ENCODE data around the gene SHISA7.
A peak's percentile ranks its signal among the peaks of the same experiment; 100 is the strongest.

The SHISA7 gene

DNA sequence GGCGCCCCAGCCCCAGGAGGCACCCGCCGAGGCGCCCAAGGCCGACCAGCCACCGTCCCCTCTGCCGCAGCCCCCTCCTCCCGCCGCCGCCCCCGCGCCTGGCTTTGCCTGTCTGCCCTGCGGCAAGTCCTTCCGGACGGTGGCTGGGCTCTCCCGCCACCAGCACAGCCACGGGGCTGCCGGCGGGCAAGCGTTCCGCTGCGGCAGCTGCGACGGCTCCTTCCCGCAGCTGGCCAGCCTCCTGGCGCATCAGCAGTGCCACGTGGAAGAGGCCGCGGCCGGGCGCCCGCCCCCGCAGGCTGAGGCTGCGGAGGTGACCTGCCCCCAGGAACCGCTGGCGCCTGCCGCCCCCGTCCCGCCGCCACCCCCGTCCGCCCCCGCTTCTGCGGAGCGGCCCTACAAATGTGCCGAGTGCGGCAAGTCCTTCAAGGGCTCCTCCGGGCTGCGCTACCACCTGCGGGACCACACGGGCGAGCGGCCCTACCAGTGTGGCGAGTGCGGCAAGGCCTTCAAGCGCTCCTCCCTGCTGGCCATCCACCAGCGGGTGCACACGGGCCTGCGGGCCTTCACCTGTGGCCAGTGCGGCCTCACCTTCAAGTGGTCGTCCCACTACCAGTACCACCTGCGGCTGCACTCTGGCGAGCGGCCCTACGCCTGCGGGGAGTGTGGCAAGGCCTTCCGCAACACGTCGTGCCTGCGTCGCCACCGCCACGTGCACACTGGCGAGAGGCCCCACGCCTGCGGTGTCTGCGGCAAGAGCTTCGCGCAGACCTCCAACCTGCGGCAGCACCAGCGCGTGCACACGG, 39.3 kb upstream of the SHISA7 start:
- DNase-seq (ENCODE audit: low read depth), result no peak

GRCh38 chr19:55481794-55482155, 38.7 kb upstream of the SHISA7 start:
- DNase-seq (ENCODE audit: low read depth), result no peak

GRCh38 chr19:55481148-55481793, 38.2 kb upstream of the SHISA7 start:
- no peak for DNase-seq (ENCODE audit: low read depth)

- DNase-seq (ENCODE audit: low read depth), result no peak
Observed at GRCh38 chr19:55479451-55480230, 36.5 kb upstream of the SHISA7 start.

- DNase-seq (ENCODE audit: low read depth), result no peak
Observed at GRCh38 chr19:55479045-55479444, 35.9 kb upstream of the SHISA7 start.

- DNase-seq (ENCODE audit: low read depth), result no peak
Observed at GRCh38 chr19:55478364-55478763, 35.3 kb upstream of the SHISA7 start.

DNA sequence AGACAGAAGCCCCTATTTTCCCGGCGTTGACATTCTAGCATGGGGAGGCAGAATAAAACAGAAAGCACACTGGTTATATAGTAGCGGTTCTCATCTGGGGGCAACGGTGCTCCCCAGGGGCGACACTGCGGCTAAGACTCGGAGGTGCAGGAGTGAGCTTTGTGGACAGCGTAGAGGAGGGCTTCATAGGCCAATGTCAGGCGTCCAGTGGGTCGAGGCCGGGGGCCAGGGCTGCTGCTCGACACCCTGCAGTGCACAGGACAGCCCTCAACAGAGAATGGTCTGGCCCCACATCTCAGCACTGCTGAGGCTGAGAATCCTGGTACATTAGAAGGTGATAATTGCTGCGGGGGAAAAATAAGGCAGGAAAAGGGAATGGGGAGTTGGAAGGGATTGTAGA, 34.8 kb upstream of the SHISA7 start:
- DNase-seq (ENCODE audit: low read depth), result no peak

DNA sequence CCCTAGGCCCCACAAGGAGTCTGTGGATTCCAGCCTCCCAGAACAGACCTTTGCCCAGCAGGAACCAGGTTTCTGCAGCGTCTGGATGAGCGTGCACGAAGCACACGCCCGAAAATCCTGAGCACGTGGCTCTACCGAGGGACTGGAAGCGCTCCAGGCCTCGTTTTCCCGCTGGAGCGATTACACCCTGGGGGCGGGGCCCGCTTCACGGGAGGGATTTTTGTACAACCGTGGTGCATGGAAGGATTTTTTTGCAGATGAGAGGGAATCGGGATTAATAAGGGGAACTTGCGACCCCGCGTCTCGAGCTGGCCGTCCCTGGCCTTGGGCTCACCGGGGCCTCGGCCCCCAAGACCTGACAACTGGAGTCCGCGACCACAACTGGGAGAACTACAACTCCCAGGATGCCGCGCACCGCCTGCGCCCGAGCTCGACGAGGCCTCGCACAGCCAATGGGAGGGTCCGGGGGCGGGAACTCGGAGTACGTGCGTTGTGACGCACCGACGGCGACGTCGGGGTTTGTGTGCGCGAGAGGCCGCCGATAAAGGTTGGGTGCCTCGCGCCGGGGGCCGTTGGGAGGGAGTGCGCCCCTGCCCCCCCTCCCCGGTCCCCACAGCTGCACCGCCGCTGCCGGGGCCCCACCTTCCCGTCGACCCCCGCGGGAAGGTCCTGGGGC, 33.1 kb upstream of the SHISA7 start, which contains the start of gene ZNF628:
Gene ZNF628, plus strand, starts transcription at position 518 of the 676 bp plus-strand sequence. CDS start 3,294 bp downstream, outside the sequence.
- peak; percentile 94 for DNase-seq (ENCODE audit: low read depth)

- DNase-seq (ENCODE audit: low read depth), result no peak
Observed at GRCh38 chr19:55474269-55475265, 31.5 kb upstream of the SHISA7 start.

DNA sequence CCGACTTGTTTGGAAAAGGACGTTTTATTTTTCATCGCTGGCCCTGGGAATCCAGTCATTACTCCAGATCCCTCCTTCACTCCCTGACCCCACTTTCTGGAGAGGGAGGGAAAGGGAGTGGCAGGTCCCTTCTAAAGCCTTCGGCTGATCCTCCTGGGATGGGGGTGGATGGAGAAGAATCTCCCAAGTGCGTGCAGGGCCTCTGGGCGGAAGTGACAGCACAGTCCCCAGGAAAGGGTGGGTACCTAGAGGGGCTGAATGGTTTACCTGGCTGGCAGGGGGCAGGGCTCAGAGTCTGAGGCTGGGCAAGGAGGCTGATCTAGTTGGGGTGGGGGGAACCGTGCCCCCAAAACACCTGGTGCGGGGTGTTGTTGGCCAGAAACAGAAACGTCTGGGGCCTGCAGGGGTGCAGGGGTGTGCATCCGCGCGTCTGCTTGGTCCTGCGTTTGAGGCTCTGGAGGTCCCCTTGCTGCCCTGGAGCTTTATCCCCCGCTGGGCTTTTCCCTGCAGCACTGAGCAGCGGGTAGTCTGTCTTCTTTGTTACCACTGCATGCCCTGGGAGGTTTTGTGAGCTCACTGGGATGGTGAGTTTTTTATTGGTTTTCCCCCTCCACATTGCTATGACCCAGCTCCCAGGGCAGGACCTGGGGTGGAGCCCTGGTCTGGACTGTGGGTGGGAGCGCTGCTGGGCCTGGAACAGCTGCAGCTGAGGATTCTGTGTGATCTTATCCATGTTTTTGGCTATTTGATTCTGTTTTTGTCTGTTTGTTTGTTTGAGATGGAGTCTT, 30.3 kb upstream of the SHISA7 start:
- no peak for DNase-seq (ENCODE audit: low read depth)

DNA sequence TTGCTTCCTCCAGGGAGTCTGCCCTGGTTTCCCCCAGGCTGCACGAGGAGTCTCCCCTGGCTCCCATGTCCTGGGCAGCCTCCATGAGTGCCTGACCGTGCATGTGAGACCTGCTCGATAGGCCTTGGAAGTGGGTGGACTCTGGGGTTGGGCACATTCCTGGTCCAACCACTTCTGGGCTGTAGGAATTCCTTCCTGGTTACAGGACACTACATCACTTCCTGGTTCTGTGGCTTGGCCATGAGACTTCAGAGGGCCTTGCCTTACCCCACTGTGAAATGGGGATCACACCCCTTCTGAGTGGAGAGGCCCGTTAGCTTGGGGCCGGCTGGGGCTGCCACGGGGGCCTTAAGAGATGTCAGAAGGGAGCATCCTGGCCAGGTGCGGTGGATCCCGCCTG, 29.4 kb upstream of the SHISA7 start:
- DNase-seq (ENCODE audit: low read depth), result no peak

- DNase-seq (ENCODE audit: low read depth), result no peak
Observed at GRCh38 chr19:55471266-55471665, 28.2 kb upstream of the SHISA7 start.

DNA sequence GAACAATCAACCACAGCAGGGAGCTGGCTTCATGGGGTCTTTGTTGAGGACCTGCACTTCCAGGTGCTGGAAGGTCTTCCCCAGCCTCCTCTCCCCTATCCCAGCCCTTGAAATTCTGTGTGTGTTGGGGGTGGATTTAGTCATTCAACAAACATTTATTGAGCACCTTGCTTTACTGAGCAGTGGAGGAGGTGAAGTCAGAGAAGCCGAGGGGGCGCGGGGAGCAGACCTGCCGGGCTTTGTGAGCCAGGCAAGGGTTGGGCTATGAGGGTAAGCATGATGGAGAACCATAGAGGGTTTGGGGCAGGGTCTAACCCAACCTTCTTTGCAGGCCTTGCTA, 24.9 kb upstream of the SHISA7 start:
- no peak for DNase-seq (ENCODE audit: low read depth)

DNA sequence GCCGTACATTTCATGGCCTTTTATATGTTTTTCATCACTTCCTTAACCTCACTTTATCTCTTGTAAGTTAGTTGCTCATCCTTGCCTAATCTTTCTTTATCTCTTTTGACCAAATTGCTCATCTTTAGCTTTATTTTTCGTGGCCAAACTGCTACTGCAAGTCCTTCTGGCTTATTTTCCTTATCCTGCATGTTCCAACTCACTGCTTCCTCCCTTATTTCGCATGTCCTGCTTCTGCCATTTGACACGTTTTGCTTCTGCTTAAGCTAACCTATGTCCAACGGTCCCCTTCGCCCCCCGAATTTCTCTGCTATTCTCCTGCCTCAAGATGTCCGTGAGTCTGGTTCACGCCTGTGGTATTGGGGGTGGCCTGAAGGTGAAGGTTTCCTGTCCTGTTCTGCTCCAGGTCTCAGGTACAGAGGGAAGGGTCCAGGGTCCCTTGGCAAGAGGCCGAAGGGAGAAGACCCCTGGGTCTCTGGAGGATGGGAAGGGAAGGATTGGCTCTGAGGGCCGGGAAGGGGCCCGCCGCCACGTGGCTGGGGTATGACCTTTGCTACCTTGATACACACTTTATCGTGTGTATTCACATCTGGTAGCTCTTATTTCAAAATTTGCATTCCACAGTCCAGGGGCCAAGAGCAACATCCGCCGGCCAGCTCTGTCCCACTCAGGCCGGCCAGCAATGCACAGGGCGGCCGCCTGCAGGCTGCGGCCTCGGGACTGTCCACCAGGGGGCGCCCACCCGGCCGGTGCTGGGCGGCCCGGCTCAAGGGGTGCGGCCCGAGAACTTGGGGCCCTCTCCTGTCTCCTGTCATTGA, 24.3 kb upstream of the SHISA7 start:
- DNase-seq (ENCODE audit: low read depth), result peak; percentile 47

- DNase-seq (ENCODE audit: low read depth), result no peak
Observed at GRCh38 chr19:55466241-55466614, 23.1 kb upstream of the SHISA7 start.

DNA sequence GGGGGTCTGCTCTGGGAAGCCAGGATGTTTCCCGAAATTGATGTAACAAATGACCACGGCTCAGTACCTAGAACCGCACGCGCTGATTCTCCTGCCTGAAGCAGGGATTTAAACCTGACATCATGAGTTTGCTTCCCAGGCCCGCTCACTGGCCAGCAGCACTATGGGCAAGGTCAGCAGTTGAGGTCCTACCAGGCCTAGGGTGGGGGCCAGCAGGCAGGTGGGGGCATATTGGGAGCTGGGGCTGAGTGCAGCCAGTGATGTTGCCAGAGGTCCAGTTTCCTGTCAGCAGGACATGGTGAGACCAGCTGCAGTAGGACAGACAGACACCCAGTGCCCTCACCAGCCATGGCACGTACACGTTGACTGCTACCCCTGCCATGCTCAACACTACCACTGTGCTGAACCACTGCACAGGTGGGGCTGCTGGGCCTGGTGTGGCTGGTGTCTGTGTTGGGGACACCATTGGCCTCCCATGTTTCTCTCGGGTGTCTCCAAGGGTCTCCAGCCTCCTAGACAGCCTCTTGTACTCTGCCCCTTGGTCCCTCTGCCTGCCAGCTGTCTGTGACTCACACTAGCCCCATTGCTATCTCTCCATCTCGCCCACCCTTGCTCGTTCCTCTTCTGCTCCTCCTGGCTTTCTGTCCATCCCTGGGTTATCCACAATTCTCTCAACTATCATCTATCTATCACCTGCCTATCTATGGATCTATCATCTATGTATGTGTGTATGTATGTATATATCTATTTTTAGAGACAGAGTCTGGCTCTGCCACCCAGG, 22.6 kb upstream of the SHISA7 start:
- no peak for DNase-seq (ENCODE audit: low read depth)

- DNase-seq (ENCODE audit: low read depth), result no peak
Observed at GRCh38 chr19:55464662-55465054, 21.6 kb upstream of the SHISA7 start, which contains the start of gene C19orf85. C19orf85 (minus strand) TSS chr19:55464751; CDS start chr19:55464554, 197 bp downstream.

GRCh38 chr19:55464039-55464661, 21.1 kb upstream of the SHISA7 start:
- no peak for DNase-seq (ENCODE audit: low read depth)
